Measurements from ENCODE around the gene USH2A.

- TF ChIP-seq EP300 (IDR thresholded peaks at IDR 0.05) (no peak), CTCF (IDR thresholded peaks at IDR 0.05) (no peak), POLR2A (IDR thresholded peaks at IDR 0.05) (no peak)
Observed at GRCh38 chr1:215607412-215607811, 815.8 kb downstream of the USH2A start.
